DMS53 (cell line): Measurements from ENCODE around the gene YOD1.

Experiments used
- DNase-seq: peaks from one replicate; lab custom pipeline; 2025; lab: John Stamatoyannopoulos, UW

Gene YOD1

GRCh38 chr1:207072233-207072632, 21.2 kb upstream of the YOD1 start:
- no peak for DNase-seq

DNA sequence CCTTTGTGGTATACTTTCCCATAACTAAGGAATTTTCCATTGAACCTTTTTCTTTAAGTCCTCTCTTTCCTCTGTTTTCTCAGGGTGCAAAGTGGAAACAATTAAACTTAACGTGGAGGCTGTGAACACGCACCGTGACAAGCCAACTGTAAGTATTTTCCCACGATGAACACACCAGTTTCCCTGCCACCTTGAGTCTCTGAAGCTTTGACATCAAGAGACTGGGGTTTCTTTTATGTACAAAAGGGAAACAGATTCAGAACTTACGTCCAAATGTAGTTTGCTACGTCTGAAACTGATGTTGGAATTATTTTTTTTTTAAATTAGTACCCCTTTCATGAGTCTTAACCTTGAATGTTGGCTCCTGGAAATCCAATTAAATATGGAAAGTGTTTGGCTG, 20.4 kb upstream of the YOD1 start:
- DNase-seq, result no peak

DNA sequence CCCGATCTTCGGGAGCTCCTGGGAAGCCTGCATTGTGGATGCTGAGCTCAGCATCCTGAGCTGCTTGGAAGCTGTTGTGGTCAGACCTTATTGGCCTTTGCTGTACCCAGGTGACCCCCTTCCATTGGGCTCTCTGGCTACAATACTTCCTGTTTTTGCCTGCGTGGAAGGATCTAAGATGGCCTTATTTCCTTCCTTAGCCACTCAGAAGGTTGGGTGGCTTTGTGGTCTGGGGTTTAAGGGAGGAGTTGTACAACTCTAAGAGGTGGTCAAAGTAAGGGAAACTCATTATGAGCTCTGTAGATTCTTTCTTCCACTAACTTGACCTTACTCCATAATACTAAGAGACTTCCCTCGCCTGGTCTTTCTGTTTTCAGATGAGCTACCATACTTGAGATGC, 19.8 kb upstream of the YOD1 start:
- DNase-seq, result no peak

GRCh38 chr1:207069858-207070506, 19.0 kb upstream of the YOD1 start:
- DNase-seq, result no peak

DNA sequence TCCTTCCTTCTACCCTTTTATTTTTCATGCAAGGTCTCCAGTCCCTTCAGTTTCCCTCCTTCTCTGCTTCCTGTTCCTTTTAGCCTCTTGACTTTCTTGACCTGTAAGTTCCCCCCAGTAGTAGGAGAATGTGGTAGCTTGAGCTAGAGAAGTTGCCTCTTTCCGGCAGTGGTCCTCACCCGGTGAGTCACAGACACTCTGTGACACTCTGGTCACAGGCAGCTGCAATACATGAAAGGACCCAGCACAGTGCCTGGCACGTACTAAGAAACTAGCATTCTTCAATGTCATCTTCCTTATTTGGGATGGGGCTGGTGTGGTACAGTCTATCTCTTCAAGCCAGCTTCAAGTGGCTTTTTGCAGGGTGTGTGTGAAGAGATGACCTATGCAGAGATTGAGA, 18.1 kb upstream of the YOD1 start:
- DNase-seq, result peak; percentile 18

DNA sequence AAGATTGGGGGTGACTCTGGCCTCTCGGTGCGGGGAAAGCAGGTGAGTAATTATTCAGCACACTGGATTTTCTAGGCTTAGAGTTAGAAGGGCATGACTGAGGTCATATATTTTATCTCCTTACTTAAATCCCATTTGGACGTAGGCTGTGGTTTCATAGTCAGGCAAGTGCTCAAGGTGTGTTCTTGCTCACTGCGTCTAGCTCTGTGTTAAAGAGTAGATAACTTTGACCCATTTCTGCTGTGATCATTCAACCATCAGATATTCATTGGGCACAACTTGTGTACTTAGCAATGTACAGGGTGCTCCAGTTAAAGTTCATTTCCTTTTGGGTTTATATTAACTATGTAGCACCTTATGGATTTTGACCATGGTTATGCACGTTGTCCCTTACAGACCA, 16.7 kb upstream of the YOD1 start:
- no peak for DNase-seq

DNA sequence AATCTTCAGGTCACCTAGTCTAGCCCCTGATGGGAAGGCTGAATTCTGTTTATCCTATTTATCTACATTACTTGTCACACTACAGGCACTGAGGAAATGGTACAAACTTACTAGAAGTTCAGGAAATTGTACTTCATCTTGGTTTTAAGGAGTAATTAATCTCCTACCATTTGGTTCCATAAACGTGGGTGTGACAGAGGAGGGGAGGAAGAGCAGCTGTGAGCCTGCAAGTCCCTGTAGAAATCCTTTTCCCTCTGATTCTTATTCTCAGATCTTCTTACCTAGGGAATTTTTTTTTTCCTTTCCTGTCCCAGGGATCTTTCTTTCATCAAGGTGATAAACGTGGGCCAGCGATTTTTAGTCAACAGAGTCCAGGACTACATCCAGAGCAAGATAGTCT, 16.2 kb upstream of the YOD1 start:
- DNase-seq, result no peak

GRCh38 chr1:207064561-207064960, 13.6 kb upstream of the YOD1 start:
- no peak for DNase-seq

- DNase-seq, result no peak
Observed at GRCh38 chr1:207063014-207063413, 12.0 kb upstream of the YOD1 start.

GRCh38 chr1:207062058-207062457, 11.1 kb upstream of the YOD1 start:
- DNase-seq, result no peak

- no peak for DNase-seq
Observed at GRCh38 chr1:207060596-207060995, 9.6 kb upstream of the YOD1 start.

GRCh38 chr1:207059881-207060280, 8.9 kb upstream of the YOD1 start:
- DNase-seq, result no peak

- DNase-seq, result peak; percentile 30
Observed at GRCh38 chr1:207058878-207059867, 8.2 kb upstream of the YOD1 start.

DNA sequence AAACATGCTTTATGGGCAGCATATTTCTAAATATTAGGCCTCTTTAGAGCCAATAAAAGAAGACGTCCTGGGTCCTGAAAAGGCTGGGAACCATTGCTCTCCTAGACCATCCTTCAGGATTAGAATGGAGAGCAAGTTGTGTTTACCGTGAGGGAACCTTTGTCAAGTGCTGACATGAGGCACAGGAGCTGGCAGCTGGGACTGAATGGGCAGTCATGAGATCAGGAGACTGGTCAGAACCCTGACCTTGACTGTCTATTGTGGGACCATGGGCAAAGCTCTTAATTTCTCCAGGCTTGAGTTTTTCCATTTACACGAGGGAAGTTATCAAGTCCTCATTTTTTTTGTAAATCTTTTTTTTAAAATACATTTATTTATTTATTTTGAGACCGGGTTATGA, 7.2 kb upstream of the YOD1 start:
- no peak for DNase-seq

DNA sequence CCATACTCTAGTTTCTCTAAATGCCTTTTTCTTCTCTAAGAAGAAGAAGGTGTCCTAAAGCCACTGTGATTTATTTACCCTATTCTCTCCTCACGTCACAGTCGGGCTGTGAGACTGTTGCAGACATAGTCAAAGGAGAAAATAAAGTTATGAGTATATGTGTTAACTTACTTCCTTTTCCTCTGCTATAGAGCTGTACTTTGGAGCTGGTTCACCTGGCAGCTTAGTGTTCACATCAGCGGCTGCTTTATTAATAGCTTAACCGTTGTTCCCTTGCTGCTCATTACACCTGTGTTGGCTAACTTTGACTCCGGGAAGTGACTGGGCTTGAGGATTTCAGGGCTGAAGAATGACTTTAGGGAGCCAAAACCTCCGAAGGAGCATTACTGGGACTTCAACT, 5.7 kb upstream of the YOD1 start:
- no peak for DNase-seq

DNA sequence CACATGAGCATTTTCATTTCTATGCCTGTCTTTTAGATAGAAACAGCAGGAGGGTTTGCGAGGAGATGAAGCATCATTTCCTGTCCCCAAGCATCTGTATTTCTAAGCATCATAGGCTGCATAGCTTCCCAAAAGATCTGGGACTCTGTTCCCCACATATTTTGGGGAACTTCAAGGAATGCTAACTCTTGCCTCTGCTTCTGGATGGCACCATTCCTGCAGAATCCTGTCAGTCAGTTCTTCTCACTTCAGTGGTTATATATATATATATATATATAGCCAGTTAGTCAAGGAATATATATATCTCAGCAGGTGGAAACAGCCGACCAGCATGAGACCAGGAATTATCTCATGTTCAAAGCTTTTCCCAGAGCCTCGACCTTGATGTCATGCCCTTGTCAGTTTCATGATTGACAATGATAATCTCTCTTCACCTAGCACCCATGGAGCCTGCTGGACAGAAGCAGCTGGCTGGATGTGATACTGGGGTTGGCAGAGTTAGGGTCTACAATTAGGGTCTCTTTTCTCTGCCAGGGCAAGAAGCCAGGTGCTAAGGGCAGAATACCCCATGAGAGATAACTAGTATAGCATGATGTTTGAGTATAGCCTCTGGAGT, 4.5 kb upstream of the YOD1 start:
- DNase-seq, result no peak

DNA sequence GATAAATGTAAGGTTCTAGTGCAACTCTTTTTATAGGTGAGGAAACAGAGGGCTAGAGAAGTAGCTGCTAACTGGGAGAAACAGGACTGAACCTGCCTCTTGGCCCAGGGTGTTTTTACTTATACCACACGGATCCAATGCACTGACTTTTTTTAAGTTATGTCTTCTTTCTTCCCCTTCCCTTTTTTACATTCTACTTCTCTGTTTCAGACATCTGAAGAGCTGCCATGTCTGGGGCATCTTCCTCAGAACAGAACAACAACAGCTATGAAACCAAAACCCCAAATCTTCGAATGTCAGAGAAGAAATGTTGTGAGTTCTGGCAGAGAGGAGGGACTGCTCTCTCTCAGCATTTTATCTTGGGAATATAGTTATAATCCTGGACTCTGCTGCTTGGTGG, 3.5 kb upstream of the YOD1 start:
- DNase-seq, result no peak

GRCh38 chr1:207052911-207053769, 2.1 kb upstream of the YOD1 start, which contains the start of gene PFKFB2:
TSS of gene PFKFB2 (plus strand) at chr1:207053275. CDS start at chr1:207054718, 1,443 bp downstream.
- DNase-seq, result peak; percentile 100

DNA sequence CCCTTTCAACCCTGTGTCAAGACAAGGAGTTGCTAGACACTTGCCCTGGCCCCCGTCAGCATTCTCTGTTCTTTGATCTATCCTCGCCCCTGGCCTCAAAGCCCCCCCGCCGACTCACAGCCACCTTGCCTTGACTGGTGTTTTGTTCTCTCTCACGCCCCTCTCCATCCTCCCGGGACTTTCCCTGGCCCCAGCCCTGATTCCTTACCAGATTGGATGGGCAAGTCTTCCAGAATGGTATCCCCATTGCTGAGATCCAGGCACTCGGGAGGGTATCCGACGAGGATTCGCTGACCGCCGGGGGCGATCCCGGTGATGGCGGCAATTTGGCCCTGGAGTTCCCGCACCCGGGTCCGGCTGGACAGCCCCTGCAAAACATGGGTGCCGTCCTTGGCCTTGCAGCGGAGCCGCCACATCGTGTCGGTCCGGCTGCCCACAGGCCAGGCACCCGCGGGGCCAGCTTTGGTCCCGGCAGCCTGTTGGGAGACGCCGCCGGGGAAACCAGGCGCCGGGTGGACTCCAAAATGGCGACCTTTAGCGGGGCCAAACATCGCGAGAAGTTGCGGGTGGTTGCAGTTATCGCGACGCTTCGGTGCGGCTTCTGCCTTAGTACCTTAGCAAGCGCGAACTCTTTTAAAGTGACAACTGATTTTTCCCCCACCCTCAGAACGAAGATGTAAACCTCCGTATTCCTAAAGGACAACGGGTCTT, 373 bp downstream of the YOD1 start:
- DNase-seq, result peak; percentile 98

- DNase-seq, result peak; percentile 84
Observed at GRCh38 chr1:207049974-207050391, 1.0 kb downstream of the YOD1 start.

GRCh38 chr1:207049514-207049913, 1.5 kb downstream of the YOD1 start:
- no peak for DNase-seq
